Measurements from ENCODE around the gene MX2. TPM values are rescaled to one million over a fixed set of nuclear protein-coding genes. Genes with fewer than 3 reads are reported as not detected.

Gene MX2
- total RNA-seq, 2 donors from 2014 or later = 1.6 to 11.4 TPM

- H3K4me1 Mint-ChIP-seq = peaks cover 20% of the 10 kb centered on the region
- Histone ChIP-seq H3K27ac (ENCODE audit: low read depth, low read length) (no peak overlapping the region), H3K9ac (ENCODE audit: extremely low read depth, low read length, poor library complexity, severe bottlenecking) (no peak overlapping the region), H3K9me3 (ENCODE audit: control insufficient read depth, low read length) (no peaks in the 10 kb centered on the region), H3K36me3 (ENCODE audit: control insufficient read depth, insufficient read depth, low read length) (no peaks in the 10 kb centered on the region), H3K27me3 (ENCODE audit: control insufficient read depth, insufficient read depth, low read length, poor library complexity, severe bottlenecking) (peaks cover 42% of the 10 kb centered on the region), H3K4me1 (ENCODE audit: control insufficient read depth, insufficient read depth, low read length) (peaks cover 5% of the 10 kb centered on the region), H3K4me3 (ENCODE audit: low read length) (no peak overlapping the region)
- 92 to 96% methylated on average over 9 of the region's 9 CpGs for WGBS, 2 experiments (ENCODE audit: insufficient coverage in 1 of 2, insufficient read length in 1 of 2)
- H3K9me3 Mint-ChIP-seq = no peaks in the 10 kb centered on the region
- H3K27ac Mint-ChIP-seq = no peak overlapping the region
- no peak for DNase-seq
- H3K4me3 Mint-ChIP-seq = no peak overlapping the region
- peaks cover 32% of the 10 kb centered on the region for H3K27me3 Mint-ChIP-seq (ENCODE audit: insufficient read depth)
- H3K36me3 Mint-ChIP-seq (ENCODE audit: low read depth) = no peaks in the 10 kb centered on the region
- TF ChIP-seq, protein P1, sequence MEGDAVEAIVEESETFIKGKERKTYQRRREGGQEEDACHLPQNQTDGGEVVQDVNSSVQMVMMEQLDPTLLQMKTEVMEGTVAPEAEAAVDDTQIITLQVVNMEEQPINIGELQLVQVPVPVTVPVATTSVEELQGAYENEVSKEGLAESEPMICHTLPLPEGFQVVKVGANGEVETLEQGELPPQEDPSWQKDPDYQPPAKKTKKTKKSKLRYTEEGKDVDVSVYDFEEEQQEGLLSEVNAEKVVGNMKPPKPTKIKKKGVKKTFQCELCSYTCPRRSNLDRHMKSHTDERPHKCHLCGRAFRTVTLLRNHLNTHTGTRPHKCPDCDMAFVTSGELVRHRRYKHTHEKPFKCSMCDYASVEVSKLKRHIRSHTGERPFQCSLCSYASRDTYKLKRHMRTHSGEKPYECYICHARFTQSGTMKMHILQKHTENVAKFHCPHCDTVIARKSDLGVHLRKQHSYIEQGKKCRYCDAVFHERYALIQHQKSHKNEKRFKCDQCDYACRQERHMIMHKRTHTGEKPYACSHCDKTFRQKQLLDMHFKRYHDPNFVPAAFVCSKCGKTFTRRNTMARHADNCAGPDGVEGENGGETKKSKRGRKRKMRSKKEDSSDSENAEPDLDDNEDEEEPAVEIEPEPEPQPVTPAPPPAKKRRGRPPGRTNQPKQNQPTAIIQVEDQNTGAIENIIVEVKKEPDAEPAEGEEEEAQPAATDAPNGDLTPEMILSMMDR (conservative IDR thresholded peaks at IDR 0.05) = no peak
These were observed 43.6 kb upstream of the MX2 start for GRCh38 chr21:41318218-41318617.

GRCh38 chr21:41319273-41319672 is 42.6 kb upstream of the MX2 start:
- Histone ChIP-seq H3K9me3 (ENCODE audit: control insufficient read depth, low read length) (no peaks in the 10 kb centered on the region), H3K9ac (ENCODE audit: extremely low read depth, low read length, poor library complexity, severe bottlenecking) (no peak overlapping the region), H3K4me1 (ENCODE audit: control insufficient read depth, insufficient read depth, low read length) (peaks cover 5% of the 10 kb centered on the region), H3K27ac (ENCODE audit: low read depth, low read length) (no peak overlapping the region), H3K27me3 (ENCODE audit: control insufficient read depth, insufficient read depth, low read length, poor library complexity, severe bottlenecking) (peaks cover 42% of the 10 kb centered on the region), H3K36me3 (ENCODE audit: control insufficient read depth, insufficient read depth, low read length) (no peaks in the 10 kb centered on the region), H3K4me3 (ENCODE audit: low read length) (no peak overlapping the region)
- TF ChIP-seq, protein P1 (conservative IDR thresholded peaks at IDR 0.05) = no peak
- no peak for DNase-seq
- H3K4me3 Mint-ChIP-seq = no peak overlapping the region
- H3K27me3 Mint-ChIP-seq (ENCODE audit: insufficient read depth) = peaks cover 32% of the 10 kb centered on the region
- H3K4me1 Mint-ChIP-seq = peaks cover 21% of the 10 kb centered on the region
- no peak overlapping the region for H3K27ac Mint-ChIP-seq
- no peaks in the 10 kb centered on the region for H3K9me3 Mint-ChIP-seq
- WGBS, 2 experiments (ENCODE audit: insufficient coverage in 1 of 2, insufficient read length in 1 of 2) = 85 to 91% methylated on average over 6 to 7 of the region's 7 CpGs
- H3K36me3 Mint-ChIP-seq (ENCODE audit: low read depth) = no peaks in the 10 kb centered on the region

- H3K36me3 Mint-ChIP-seq (ENCODE audit: low read depth) = no peaks in the 10 kb centered on the region
- Histone ChIP-seq H3K36me3 (ENCODE audit: control insufficient read depth, insufficient read depth, low read length) (no peaks in the 10 kb centered on the region), H3K4me1 (ENCODE audit: control insufficient read depth, insufficient read depth, low read length) (peaks cover 5% of the 10 kb centered on the region), H3K4me3 (ENCODE audit: low read length) (no peak overlapping the region), H3K9ac (ENCODE audit: extremely low read depth, low read length, poor library complexity, severe bottlenecking) (no peak overlapping the region), H3K27me3 (ENCODE audit: control insufficient read depth, insufficient read depth, low read length, poor library complexity, severe bottlenecking) (peaks cover 23% of the 10 kb centered on the region), H3K27ac (ENCODE audit: low read depth, low read length) (no peak overlapping the region), H3K9me3 (ENCODE audit: control insufficient read depth, low read length) (no peaks in the 10 kb centered on the region)
- TF ChIP-seq, protein P1 (conservative IDR thresholded peaks at IDR 0.05) = no peak
- 90 to 92% methylated on average over 11 to 20 of the region's 20 CpGs for WGBS, 2 experiments (ENCODE audit: insufficient coverage in 1 of 2, insufficient read length in 1 of 2)
- H3K4me1 Mint-ChIP-seq = peaks cover 19% of the 10 kb centered on the region
- no peak overlapping the region for H3K27ac Mint-ChIP-seq
- H3K4me3 Mint-ChIP-seq = no peak overlapping the region
- H3K9me3 Mint-ChIP-seq = no peaks in the 10 kb centered on the region
- DNase-seq = no peak
- peaks cover 13% of the 10 kb centered on the region for H3K27me3 Mint-ChIP-seq (ENCODE audit: insufficient read depth)
These were observed 40.5 kb upstream of the MX2 start for GRCh38 chr21:41321211-41321907.
